Kidney capillary endothelial cell (primary cell): ENCODE data around the gene TBXT.
"Not testable (repeated sequence)": the region's sequence is repeated elsewhere in the genome, so short reads cannot be mapped to it uniquely, and the experiment has no call there.

Experiments used
- DNase-seq: peaks from one replicate; pipeline ENCODE4 v3.0.0-alpha.2; 2018; ENCODE audit warnings: low spot score

Gene TBXT

GRCh38 chr6:166167801-166168615 lies at the start of gene TBXT:
TBXT (minus strand) TSS chr6:166167851; CDS start chr6:166167591, 260 bp downstream.
- DNase-seq, result no peak

GRCh38 chr6:166207284-166207561 lies 39.6 kb upstream of the TBXT start:
- DNase-seq, result no peak

- no peak for DNase-seq
Measured at GRCh38 chr6:166206510-166207283, 39.0 kb upstream of the TBXT start.

GRCh38 chr6:166206066-166206465 lies 38.4 kb upstream of the TBXT start:
- DNase-seq, result no peak

GRCh38 chr6:166204852-166205650 lies 37.4 kb upstream of the TBXT start:
- no peak for DNase-seq

- DNase-seq, result no peak
Measured at GRCh38 chr6:166203641-166204222, 36.1 kb upstream of the TBXT start.

- no peak for DNase-seq
Measured at GRCh38 chr6:166203003-166203640, 35.5 kb upstream of the TBXT start.

DNA sequence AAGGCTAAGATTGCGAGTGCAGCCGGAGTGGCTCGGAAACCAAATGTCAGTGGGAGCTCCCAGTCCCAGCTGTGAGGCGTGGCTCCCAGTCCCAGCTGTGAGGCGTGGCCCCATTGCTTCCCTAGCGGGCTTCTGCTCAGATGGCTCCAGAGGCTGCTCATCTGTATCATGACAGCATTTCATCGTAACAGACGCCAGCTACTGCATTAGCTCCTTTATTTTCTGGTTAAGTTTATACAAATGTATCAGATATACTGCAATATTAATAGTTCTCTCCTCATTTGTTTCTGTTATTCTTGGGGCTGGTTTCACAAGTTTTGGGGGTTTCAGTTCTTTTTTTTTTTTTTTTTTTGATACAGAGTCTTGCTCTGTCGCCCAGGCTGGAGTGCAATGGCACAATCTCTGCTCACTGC lies 34.7 kb upstream of the TBXT start:
- DNase-seq, result no peak

GRCh38 chr6:166201878-166202277 lies 34.2 kb upstream of the TBXT start:
- no peak for DNase-seq

DNA sequence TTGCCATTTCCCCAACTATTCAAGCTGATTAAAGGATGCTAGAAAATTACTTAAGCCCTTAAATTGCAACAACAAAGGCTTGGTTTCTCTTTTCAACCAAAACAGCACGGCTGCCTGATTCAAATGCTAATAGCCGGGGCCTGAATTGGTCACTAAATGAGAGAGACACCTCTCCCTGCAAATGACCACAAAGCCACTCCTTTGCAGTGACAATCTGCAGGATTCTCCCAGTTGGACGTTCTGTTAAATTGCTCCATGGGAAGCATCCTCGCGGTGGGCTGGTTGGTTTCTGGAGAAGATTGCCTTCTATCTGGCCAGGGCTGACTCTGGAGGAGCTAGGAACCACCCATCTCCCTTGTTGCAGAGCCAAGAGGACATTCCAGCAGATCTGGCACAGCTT lies 29.7 kb upstream of the TBXT start:
- DNase-seq, result no peak

GRCh38 chr6:166195860-166196238 lies 28.2 kb upstream of the TBXT start:
- DNase-seq, result no peak

DNA sequence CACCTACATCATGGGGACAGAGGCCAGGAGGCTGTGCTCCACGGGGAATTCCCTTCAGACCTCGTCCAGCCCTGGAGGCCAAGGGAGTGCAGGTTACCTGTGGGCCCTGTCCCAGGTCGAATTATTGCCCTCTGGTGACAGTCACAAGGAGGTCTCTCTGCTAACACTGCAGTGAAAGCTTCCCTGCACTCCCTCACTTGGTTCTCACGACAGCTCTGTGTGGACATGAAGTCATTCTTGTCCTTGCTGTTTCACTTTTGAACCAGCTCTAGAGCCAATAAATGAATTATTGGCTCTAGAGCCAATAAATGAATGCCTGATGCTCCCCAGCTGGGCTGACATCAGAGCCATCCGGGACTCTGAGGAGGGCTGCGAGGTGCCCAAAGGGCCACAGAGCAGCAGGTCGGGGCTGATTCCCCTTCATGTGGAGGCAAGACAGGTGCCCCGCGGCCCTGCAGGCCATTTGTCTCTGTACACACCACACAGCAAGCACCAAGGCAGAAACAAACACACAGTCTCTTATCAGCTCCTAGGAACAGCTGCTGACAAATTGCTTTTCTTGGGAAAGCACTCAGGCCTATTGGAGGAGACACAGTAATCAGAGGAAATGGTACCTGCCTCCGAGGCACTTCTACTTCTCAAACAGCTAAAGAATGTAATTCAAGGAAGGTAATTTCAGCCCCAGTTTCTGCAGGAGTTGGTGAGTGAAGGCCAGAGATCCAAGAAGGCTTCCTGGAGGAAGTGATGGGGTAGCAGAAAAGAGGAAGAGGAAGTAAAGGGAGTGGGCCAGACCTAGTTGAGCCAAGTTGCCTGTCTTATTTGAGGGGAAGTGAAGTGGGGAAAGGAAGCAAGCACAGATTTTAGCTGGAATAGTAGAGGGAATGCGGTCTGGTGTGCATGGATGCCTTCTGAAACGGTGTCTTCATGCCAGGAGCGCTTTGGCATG lies 27.5 kb upstream of the TBXT start:
- DNase-seq, result no peak

DNA sequence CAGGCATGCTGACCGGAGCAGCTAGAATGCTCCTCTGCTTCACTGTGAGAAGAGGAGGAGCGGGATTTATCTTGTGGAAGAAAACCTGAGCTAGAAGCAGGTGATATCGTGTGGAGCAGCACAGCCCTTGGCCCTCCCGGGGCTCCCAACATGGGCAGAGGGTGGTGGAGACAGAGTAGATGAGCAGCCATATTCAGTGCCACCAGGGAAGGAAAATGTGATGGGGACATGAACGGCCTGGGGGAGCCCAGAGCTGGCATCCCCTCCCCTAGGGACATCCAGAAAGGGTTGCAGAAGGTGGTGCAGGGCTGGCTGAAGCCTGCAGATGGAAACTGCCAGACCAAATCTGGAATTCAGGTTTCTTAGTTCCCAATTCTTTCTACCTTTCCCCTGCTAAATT lies 24.9 kb upstream of the TBXT start:
- no peak for DNase-seq

- no peak for DNase-seq
Measured at GRCh38 chr6:166192136-166192535, 24.5 kb upstream of the TBXT start.

GRCh38 chr6:166179704-166180103 lies 12.1 kb upstream of the TBXT start:
- no peak for DNase-seq

DNA sequence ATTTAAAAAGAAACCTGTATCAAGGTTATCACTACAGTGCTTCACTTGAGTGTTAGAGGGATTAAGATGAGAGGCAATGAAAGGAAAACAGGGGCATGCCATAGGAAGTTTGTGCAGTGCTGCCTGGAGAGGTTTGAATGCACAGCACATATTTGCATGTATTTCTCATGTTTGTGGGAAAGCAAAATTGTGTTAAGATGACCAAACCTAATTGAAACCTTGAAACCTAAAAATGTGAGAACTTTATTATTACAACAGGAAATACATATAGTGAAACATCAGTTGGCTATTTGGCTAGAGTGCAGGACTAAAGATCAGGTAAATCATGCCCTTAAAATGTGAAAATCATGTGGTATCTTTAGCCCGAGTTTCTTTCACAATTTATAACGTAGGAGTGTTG lies 8.5 kb upstream of the TBXT start:
- DNase-seq, result no peak

GRCh38 chr6:166175093-166175492 lies 7.4 kb upstream of the TBXT start:
- not testable (repeated sequence) for DNase-seq

DNA sequence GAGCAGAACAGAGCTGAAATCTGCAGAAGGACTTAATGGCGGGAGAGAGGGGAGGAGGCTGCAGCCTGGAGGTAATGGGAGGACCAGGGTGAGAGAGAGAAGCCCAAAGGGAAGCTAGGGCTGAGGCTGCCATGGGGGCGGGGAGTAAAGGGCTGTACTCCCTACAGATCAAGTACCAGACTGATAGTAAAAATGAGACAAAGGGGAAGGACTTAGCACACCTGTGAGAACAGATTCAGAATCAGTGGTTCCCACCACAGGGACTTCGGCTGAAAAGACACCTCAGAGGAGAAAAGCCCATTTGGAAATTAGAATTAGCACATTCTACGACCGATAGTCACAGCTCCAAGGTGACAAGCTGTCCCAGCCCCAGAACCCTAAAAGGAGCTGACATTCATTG lies 6.4 kb upstream of the TBXT start:
- no peak for DNase-seq

DNA sequence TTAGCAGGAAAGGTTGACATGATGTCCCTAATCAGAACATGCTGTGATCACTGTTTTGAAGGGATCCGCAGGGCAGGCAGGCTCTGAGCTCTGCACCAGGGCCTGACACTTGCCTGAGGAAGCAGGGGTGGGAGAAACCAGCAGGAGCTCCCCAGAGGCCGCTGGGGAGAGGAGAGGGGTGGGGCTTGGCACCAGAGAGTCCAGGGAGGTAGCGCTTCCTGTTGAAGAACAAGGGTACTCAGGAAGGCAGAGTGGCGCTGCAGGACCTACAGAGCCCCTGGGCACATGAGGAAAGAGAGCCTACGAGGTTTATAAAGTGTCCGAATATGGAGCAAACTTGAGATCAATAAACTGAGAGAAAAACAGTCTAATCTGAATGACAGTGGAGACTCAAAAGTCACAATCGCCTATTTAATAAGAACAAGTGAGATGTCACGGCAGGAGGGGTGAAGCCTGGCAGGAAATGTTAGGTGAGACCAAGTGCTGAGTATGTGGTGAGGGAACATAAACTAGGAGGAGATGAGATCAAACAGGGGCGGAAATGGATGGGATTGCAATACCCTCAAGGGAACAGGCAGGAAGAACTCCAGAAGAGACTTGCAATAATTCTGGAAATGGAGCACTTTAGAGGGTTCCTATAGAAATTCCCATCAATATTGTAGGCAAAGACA lies 5.8 kb upstream of the TBXT start:
- DNase-seq, result no peak

- DNase-seq, result no peak
Measured at GRCh38 chr6:166172546-166172945, 4.9 kb upstream of the TBXT start.
